Chondrocyte (in vitro differentiated cells): ENCODE results near the gene RER1. TPM values are rescaled to one million over a fixed set of nuclear protein-coding genes. Genes with fewer than 3 reads are reported as not detected.

ENCODE experiments used
- DNase-seq: peaks from one replicate; pipeline ENCODE4 v3.0.0; 2021; ENCODE audit warnings: mixed read lengths, low spot score
- H3K27ac Mint-ChIP-seq: one replicate; pipeline ENCODE4 v1.8.0; 2021; ENCODE audit warnings: mild to moderate bottlenecking, moderate library complexity, mixed read lengths; ENCODE audit not compliant: unreplicated experiment
- H3K27me3 Mint-ChIP-seq: 2 replicates; pipeline ENCODE4 v1.8.0; 2021; ENCODE audit warnings: low read depth, mixed read lengths
- H3K36me3 Mint-ChIP-seq: 2 replicates; pipeline ENCODE4 v1.8.0; 2021; ENCODE audit warnings: low read depth, mixed read lengths
- H3K4me1 Mint-ChIP-seq: 2 replicates; pipeline ENCODE4 v1.8.0; 2021; ENCODE audit warnings: low read depth, mild to moderate bottlenecking, mixed read lengths
- H3K4me3 Mint-ChIP-seq: one replicate; pipeline ENCODE4 v1.8.0; 2021; ENCODE audit warnings: mild to moderate bottlenecking, moderate library complexity, mixed read lengths; ENCODE audit not compliant: unreplicated experiment
- H3K9me3 Mint-ChIP-seq: 2 replicates; pipeline ENCODE4 v1.8.0; 2021; ENCODE audit warnings: low read depth, mixed read lengths
- total RNA-seq: library from RNA; stranded (reverse); gene quantifications from 3 replicates; pipeline ENCODE4 v1.2.1, GENCODE V29; 2021
- TF ChIP-seq, protein P1 (sequence below): fragments of 200-600 bp; sonication (generic); IDR thresholded peaks from 2 replicates; pipeline ENCODE4 v1.5.0; 2021; ENCODE audit warnings: antibody characterized with exemption, mild to moderate bottlenecking, moderate library complexity

The RER1 gene
- total RNA-seq, 1 donor from 2014 or later = 158 TPM

DNA sequence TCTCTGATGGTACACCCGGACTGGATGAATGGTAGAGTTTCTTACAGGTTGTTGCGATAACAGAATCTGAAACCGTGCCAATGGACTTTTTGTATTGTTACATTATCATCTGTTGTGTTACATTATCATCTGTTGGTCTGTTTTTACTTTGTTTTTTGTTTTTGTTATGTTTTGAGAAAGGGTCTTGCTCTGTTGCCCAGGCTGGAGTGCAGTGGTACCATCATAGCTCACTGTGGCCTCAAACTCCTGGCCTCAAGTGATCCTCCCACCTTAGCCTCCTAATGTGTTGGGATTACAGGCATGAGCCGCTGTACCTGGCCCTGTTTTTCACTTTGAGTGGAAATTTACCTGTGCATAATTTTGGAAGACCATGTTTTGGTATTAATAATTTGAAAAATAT is 30.9 kb downstream of the RER1 start:
- TF ChIP-seq, protein P1, sequence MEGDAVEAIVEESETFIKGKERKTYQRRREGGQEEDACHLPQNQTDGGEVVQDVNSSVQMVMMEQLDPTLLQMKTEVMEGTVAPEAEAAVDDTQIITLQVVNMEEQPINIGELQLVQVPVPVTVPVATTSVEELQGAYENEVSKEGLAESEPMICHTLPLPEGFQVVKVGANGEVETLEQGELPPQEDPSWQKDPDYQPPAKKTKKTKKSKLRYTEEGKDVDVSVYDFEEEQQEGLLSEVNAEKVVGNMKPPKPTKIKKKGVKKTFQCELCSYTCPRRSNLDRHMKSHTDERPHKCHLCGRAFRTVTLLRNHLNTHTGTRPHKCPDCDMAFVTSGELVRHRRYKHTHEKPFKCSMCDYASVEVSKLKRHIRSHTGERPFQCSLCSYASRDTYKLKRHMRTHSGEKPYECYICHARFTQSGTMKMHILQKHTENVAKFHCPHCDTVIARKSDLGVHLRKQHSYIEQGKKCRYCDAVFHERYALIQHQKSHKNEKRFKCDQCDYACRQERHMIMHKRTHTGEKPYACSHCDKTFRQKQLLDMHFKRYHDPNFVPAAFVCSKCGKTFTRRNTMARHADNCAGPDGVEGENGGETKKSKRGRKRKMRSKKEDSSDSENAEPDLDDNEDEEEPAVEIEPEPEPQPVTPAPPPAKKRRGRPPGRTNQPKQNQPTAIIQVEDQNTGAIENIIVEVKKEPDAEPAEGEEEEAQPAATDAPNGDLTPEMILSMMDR = no peak
- DNase-seq = no peak
- Mint-ChIP-seq H3K36me3 (peaks cover 1% of the 10 kb centered on the region), H3K27me3 (peaks cover 12% of the 10 kb centered on the region), H3K27ac (no peak overlapping the region), H3K4me1 (no peaks in the 10 kb centered on the region), H3K4me3 (no peak overlapping the region), H3K9me3 (peaks cover 4% of the 10 kb centered on the region)

DNA sequence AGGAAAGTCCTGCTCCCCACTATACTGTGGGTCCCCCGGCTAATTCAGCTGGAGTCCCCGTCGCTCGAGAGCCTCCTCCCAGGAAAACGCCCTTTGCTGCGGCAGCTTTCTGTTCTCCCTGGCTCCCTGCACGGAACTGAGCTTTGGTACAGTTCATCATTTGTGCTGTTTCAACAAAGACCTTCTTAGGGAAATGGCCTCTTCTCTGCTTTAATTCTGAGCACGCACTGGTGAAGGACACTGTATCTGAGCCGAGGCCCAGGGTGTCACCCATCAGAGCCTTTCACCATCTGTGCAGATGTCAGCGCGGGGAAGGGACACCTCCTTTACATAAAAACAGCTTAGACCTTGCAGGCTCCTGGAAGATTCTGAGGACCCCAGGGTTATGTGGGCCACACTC is 34.3 kb downstream of the RER1 start:
- Mint-ChIP-seq H3K27me3 (peaks cover 2% of the 10 kb centered on the region), H3K27ac (no peak overlapping the region), H3K9me3 (peaks cover 4% of the 10 kb centered on the region), H3K36me3 (peaks cover 1% of the 10 kb centered on the region), H3K4me1 (no peaks in the 10 kb centered on the region), H3K4me3 (no peak overlapping the region)
- TF ChIP-seq, protein P1 = no peak
- no peak for DNase-seq

DNA sequence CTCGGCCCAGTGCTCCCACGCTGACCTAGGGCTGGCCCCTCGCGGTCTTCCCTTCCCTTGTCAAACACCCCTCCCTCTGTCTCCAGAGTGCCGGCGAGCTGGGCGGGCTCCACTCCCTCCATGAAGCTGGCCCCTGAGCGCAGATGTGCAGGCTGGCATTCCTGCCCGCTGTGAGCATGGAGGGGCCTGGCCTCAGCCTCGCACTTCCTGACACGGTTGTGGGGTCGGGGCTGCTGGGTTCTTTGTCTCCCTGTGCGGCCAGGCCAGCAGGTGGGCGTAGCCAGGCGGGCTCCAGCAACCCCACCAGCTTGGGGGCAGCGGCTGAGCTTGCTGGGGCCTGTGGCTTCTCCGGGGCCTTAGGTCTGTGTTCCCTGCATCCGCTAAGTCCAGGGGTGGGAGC is 34.9 kb downstream of the RER1 start:
- H3K4me1 Mint-ChIP-seq = no peaks in the 10 kb centered on the region
- no peak for DNase-seq
- peaks cover 1% of the 10 kb centered on the region for H3K36me3 Mint-ChIP-seq
- H3K27ac Mint-ChIP-seq = no peak overlapping the region
- H3K4me3 Mint-ChIP-seq = no peak overlapping the region
- peaks cover 4% of the 10 kb centered on the region for H3K9me3 Mint-ChIP-seq
- peaks cover 2% of the 10 kb centered on the region for H3K27me3 Mint-ChIP-seq
- TF ChIP-seq, protein P1 = no peak

DNA sequence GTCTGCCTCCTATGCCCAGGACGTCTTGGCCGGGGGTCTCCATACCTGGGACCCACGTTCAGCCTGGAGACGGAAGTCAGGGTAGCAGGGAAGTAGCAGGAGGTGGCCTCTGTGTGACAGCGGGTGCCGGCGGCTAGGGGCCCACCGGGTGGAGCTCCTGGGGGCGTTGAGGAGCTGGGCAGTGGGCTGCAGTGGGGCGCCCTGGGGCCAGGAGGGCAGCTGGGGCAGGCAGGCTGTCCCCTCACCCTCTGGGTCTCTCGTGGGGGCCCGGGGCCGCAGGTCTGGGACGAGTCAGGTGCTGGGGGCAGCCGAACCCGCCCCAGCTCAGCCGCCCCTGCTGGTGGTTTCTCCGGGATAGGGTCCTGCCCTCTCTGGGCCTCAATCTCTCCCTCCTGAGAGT is 35.4 kb downstream of the RER1 start:
- Mint-ChIP-seq H3K27me3 (peaks cover 1% of the 10 kb centered on the region), H3K9me3 (peaks cover 4% of the 10 kb centered on the region), H3K27ac (no peak overlapping the region), H3K4me3 (no peak overlapping the region), H3K36me3 (peaks cover 1% of the 10 kb centered on the region), H3K4me1 (no peaks in the 10 kb centered on the region)
- TF ChIP-seq, protein P1 = no peak
- no peak for DNase-seq

DNA sequence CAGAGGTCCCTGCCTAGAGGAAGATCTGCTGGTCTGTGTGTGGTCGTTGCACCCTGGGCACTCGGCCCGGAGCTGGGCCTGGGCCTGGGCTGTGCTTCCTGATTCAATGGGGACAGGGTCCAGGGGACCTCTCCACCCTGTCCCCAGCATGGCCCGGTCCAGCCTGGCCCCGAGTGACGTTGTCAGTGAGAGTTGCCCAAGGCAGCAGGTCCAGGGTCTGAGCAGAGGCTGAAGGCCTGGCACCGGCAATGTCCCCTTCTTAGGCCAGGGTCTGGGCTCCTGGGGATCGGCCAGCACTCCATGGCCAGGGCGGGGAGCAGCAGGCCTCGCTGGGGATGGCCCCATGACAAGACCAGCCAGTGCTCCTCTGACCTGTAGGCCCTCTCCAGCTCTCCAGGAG is 36.3 kb downstream of the RER1 start:
- H3K4me3 Mint-ChIP-seq = no peak overlapping the region
- no peak overlapping the region for H3K27ac Mint-ChIP-seq
- no peak for DNase-seq
- peaks cover 4% of the 10 kb centered on the region for H3K9me3 Mint-ChIP-seq
- no peaks in the 10 kb centered on the region for H3K4me1 Mint-ChIP-seq
- TF ChIP-seq, protein P1 = no peak
- H3K36me3 Mint-ChIP-seq = peaks cover 1% of the 10 kb centered on the region
- peaks cover 2% of the 10 kb centered on the region for H3K27me3 Mint-ChIP-seq
